GM21576 (cell line): ENCODE results near the gene CBFA2T3.

Source experiments
- ATAC-seq: cut with Tn5 transposase; IDR thresholded peaks from one replicate; pipeline ENCODE4 v1.9.1; 2021; ENCODE audit warnings: mild to moderate bottlenecking, moderate library complexity; ENCODE audit not compliant: unreplicated experiment

CBFA2T3 gene

GRCh38 chr16:88865310-88865709 lies 111.7 kb downstream of the CBFA2T3 start:
- no peak for ATAC-seq

GRCh38 chr16:88864521-88864920 lies 112.5 kb downstream of the CBFA2T3 start:
- ATAC-seq = no peak

GRCh38 chr16:88864099-88864498 lies 112.9 kb downstream of the CBFA2T3 start:
- no peak for ATAC-seq

GRCh38 chr16:88863426-88863825 lies 113.6 kb downstream of the CBFA2T3 start:
- ATAC-seq = no peak

GRCh38 chr16:88862968-88863367 lies 114.0 kb downstream of the CBFA2T3 start:
- no peak for ATAC-seq

GRCh38 chr16:88861359-88861758 lies 115.6 kb downstream of the CBFA2T3 start:
- ATAC-seq = no peak

- ATAC-seq = no peak
Observed at GRCh38 chr16:88859381-88860091, 117.5 kb downstream of the CBFA2T3 start.

GRCh38 chr16:88857728-88858339 lies 119.2 kb downstream of the CBFA2T3 start:
- peak; percentile 42 for ATAC-seq

- ATAC-seq = peak; percentile 77
Observed at GRCh38 chr16:88856828-88857727, 119.9 kb downstream of the CBFA2T3 start, which contains the start of the genes GALNS and TRAPPC2L. TSS of gene GALNS (minus strand) at chr16:88856947. CDS start at chr16:88856877, 70 bp downstream. TSS of gene TRAPPC2L (plus strand) at chr16:88857127. CDS start at chr16:88857151, 24 bp downstream.

- no peak for ATAC-seq
Observed at GRCh38 chr16:88856122-88856827, 120.7 kb downstream of the CBFA2T3 start.

- ATAC-seq = no peak
Observed at GRCh38 chr16:88855736-88856121, 121.3 kb downstream of the CBFA2T3 start.

GRCh38 chr16:88855176-88855575 lies 121.8 kb downstream of the CBFA2T3 start:
- ATAC-seq = no peak

- no peak for ATAC-seq
Observed at GRCh38 chr16:88854306-88855111, 122.5 kb downstream of the CBFA2T3 start.

GRCh38 chr16:88853325-88853941 lies 123.6 kb downstream of the CBFA2T3 start:
- ATAC-seq = no peak

GRCh38 chr16:88851616-88852015 lies 125.4 kb downstream of the CBFA2T3 start:
- no peak for ATAC-seq

GRCh38 chr16:88850531-88851199 lies 126.3 kb downstream of the CBFA2T3 start:
- no peak for ATAC-seq

- ATAC-seq = no peak
Observed at GRCh38 chr16:88848557-88848956, 128.4 kb downstream of the CBFA2T3 start.

- no peak for ATAC-seq
Observed at GRCh38 chr16:88847654-88848053, 129.4 kb downstream of the CBFA2T3 start.

GRCh38 chr16:88846088-88846487 lies 130.9 kb downstream of the CBFA2T3 start:
- ATAC-seq = no peak
